Measurements from ENCODE around the gene PPHLN1. TPM values are rescaled to one million over a fixed set of nuclear protein-coding genes. Genes with fewer than 3 reads are reported as not detected.
"Not testable (repeated sequence)": the region's sequence is repeated elsewhere in the genome, so short reads cannot be mapped to it uniquely, and the experiment has no call there.

The PPHLN1 gene
- total RNA-seq, 1 donor from 2014 or later: 1.7 TPM

- no peak for TF ChIP-seq CTCF (IDR thresholded peaks at IDR 0.05)
- intact Hi-C loops (cut with DNase I): no loop called here
- Histone ChIP-seq H3K36me3 (peaks cover 8 to 21% of the 10 kb centered on the region in 2 donors), H3K4me3 (no peak overlapping the region), H3K27ac (no peak overlapping the region), H3K27me3 (no peaks in the 10 kb centered on the region), H3K9me3 (no peaks in the 10 kb centered on the region), H3K4me1 (no peaks in the 10 kb centered on the region)
- DNase-seq (ENCODE audit: low spot score in 2 of 2): no peak
These were observed 47.7 kb downstream of the PPHLN1 start for GRCh38 chr12:42373669-42374068.

GRCh38 chr12:42380733-42381132, 54.8 kb downstream of the PPHLN1 start:
- no peaks in the 10 kb centered on the region for H3K27me3 ChIP-seq
- no peak for DNase-seq (ENCODE audit: low spot score in 2 of 2)
- intact Hi-C loops (cut with DNase I): no loop called here
- H3K36me3 ChIP-seq: peaks cover 8 to 10% of the 10 kb centered on the region in 2 donors
- no peak overlapping the region for H3K27ac ChIP-seq
- no peak for TF ChIP-seq CTCF (IDR thresholded peaks at IDR 0.05)
- no peaks in the 10 kb centered on the region for H3K9me3 ChIP-seq
- H3K4me3 ChIP-seq: no peak overlapping the region
- no peaks in the 10 kb centered on the region for H3K4me1 ChIP-seq

- Histone ChIP-seq H3K27me3 (no peaks in the 10 kb centered on the region), H3K4me3 (no peak overlapping the region), H3K9me3 (no peaks in the 10 kb centered on the region), H3K4me1 (no peaks in the 10 kb centered on the region), H3K27ac (no peak overlapping the region), H3K36me3 (no peaks in the 10 kb centered on the region)
- DNase-seq (ENCODE audit: low spot score in 2 of 2): no peak
- intact Hi-C loops (cut with DNase I): no loop called here
- TF ChIP-seq CTCF (IDR thresholded peaks at IDR 0.05): no peak
These were observed 56.2 kb downstream of the PPHLN1 start for GRCh38 chr12:42382013-42382696.

- Histone ChIP-seq H3K36me3 (peaks cover 10 to 15% of the 10 kb centered on the region in 2 donors), H3K9me3 (no peaks in the 10 kb centered on the region), H3K4me1 (no peaks in the 10 kb centered on the region), H3K27ac (no peak overlapping the region), H3K27me3 (no peaks in the 10 kb centered on the region), H3K4me3 (no peak overlapping the region)
- TF ChIP-seq CTCF (IDR thresholded peaks at IDR 0.05): no peak
- intact Hi-C loops (cut with DNase I): no loop called here
- no peak for DNase-seq (ENCODE audit: low spot score in 2 of 2)
These were observed 59.4 kb downstream of the PPHLN1 start for GRCh38 chr12:42385326-42385841.

GRCh38 chr12:42386308-42386707, 60.3 kb downstream of the PPHLN1 start:
- DNase-seq (ENCODE audit: low spot score in 2 of 2): no peak
- H3K4me3 ChIP-seq: no peak overlapping the region
- TF ChIP-seq CTCF (IDR thresholded peaks at IDR 0.05): no peak
- intact Hi-C loops (cut with DNase I): no loop called here
- no peaks in the 10 kb centered on the region for H3K4me1 ChIP-seq
- no peak overlapping the region for H3K27ac ChIP-seq
- H3K9me3 ChIP-seq: no peaks in the 10 kb centered on the region
- H3K27me3 ChIP-seq: no peaks in the 10 kb centered on the region
- H3K36me3 ChIP-seq: peaks cover 10 to 15% of the 10 kb centered on the region in 2 donors

GRCh38 chr12:42388086-42388485, 62.1 kb downstream of the PPHLN1 start:
- H3K4me1 ChIP-seq; H3K27ac ChIP-seq; H3K9me3 ChIP-seq; H3K27me3 ChIP-seq; intact Hi-C loops (cut with DNase I); DNase-seq (ENCODE audit: low spot score in 2 of 2); H3K4me3 ChIP-seq: not testable (repeated sequence)
- H3K36me3 ChIP-seq: peaks cover 10 to 15% of the 10 kb centered on the region in 2 donors

Measured in ascending aorta (tissue), 2 donors.